HG03460 (cell line): ENCODE results near the gene FRRS1L.
A peak's percentile ranks its signal among the peaks of the same experiment; 100 is the strongest.

Experiments
- ATAC-seq: cut with Tn5 transposase; IDR thresholded peaks from one replicate; pipeline ENCODE4 v1.9.1; 2021; ENCODE audit not compliant: unreplicated experiment

Gene FRRS1L

DNA sequence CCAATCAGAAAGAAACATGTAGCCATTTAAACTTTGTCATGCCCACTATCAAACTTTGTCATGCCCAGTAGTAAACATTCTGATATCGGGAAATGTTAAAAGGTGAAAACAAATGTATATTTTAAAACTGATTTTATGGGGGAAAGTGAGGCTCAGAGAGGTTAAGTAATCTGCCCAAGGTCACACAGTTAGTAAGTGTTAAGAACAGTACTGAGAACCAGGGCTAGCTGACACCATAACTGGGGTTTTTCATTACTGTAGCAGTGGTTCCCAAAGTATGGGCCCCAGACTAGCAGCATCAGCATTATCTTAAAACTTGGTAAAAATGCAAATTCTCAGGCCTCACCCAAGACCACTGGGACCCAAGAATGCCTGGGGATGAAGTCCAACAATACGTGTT, 9.9 kb upstream of the FRRS1L start:
- no peak for ATAC-seq

DNA sequence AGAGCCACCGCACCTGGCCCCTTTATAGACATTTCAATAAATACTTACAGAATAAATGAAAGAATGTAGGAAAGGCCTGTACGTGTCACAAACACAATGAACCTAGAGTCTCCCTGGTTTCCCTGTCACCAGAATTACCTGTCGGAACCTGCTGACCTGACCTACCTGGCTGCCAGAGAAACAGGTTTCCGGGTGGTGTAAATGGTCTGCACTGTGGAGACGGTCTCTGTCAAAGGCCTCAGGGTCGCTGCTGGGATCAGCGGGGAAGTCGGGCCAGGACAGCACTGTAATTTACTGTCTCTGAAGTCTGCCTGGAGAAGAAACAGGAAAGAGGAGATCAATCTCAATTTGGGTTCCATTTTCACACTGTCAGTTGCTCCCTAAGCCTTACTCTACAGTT, 9.3 kb upstream of the FRRS1L start:
- no peak for ATAC-seq

DNA sequence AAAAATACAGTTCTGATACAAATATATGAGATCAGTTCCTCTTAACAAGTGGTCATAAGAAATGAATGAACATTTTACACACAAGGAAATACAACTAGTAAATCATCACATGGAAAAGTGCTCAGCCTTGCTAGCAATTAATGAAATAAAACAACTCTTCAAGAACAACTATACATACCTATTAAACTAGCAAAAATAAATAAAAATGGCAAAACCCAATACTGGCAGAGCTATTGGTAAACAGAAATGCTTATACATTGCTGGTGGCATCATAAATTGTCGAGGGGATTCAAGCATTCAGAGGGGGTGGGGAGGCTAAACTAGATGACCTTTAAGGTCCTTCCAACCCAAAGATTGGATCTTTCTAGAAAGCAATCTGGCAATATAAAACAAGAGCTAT, 5.9 kb upstream of the FRRS1L start:
- ATAC-seq = no peak

DNA sequence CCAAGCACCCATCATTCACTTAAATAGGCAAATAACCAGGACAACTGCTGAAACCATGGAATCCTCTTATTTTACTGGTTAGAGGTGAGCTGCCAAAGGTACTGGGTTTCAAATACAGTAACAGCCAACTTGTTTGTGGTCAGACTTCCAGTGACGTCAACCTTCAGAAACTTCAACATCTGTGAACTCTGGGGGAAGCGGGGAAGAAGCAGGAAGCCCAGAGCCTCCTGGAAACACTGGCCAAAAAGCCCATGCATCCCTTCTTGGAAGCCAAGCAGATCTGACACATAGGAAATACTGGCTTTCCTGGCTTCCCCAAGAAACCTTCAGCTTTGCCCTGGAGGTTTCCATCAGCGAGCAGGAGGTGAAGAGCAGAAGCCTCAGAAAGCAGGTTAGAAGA, 4.9 kb upstream of the FRRS1L start:
- no peak for ATAC-seq

DNA sequence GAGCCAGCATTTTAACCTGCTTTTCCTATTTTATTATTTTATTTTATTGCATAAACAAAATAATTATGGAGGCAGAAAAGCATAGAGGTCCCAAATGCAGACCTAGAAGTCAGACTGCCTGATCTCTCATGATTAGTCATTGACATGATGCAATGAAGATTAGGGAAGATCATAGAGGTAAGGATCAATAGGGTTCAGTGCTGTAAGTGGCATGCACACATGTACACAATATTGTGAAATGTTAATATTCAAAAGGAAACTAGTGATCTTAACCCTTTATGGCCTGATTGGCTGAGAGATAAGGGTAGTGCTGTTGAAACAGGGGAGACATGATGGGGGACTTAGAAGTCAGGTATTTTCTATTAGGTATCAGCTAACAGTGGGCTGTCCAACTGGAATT, 1.1 kb upstream of the FRRS1L start:
- no peak for ATAC-seq

DNA sequence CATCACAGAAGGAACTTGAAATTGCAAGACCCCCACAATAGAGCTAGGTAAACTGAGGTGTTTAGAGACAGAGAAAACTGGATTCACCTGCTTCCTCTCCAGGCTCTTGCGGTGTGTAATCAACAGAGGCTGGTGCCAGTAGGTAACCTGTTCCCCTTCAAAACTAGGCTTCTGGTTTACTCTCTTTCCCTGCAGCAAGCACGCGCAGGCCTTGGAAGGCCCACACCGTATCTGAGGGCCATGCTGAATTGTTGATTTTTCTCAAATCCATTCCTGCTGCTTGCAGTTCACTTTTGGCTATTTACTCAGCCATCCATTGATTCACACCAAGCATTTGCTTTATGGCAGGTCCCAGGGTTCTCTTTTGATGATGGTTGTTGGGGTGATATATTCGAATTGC, 667 bp upstream of the FRRS1L start:
- no peak for ATAC-seq

DNA sequence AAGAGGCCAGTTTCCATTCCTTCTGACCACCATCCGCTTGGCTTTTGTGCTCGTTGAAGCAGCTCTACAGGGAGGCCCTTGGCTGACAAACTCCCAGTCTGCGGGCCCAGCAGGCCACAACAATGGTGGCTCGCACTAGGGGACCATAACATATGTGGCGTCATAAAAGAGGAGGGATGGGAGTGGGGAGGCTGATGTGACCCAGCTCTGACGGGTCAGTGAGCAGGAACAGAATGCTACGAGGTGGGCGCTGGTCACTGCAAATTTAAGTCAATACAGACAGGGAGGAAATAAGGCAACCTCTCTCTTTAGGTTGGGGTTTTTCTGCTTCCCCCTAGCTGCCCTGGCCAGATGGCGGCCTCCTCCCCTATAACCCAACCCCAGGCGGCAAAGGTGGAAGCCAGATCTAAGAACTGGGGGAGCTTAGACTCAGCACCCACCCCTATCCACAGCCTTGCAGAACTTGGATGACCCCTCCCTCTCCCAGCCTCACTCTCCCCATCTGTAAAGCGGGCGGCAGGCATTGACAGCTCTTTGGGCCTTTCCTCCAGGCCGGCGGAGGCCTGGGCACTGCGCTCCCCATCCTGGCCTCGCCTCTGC, 778 bp downstream of the FRRS1L start:
- ATAC-seq = no peak

DNA sequence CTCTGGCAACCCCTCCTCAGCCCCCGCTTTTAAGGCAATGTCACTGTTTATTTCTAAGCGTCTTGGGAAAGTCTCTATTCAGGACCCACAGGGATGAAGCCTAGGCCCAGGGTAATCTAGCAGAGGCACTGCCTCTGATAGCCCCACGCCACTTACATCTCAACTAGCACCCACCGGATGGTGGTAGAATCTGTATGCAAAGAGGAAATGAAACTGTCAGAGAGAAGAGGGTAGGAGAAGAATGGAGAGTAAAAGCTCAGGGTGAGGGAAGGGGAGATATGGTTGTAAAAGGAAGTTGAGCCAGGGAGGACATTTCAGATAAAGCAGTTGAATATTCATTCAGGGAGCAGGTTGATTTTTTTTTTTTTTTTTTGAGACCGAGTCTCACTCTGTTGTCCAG, 3.0 kb downstream of the FRRS1L start:
- ATAC-seq = peak; percentile 84

DNA sequence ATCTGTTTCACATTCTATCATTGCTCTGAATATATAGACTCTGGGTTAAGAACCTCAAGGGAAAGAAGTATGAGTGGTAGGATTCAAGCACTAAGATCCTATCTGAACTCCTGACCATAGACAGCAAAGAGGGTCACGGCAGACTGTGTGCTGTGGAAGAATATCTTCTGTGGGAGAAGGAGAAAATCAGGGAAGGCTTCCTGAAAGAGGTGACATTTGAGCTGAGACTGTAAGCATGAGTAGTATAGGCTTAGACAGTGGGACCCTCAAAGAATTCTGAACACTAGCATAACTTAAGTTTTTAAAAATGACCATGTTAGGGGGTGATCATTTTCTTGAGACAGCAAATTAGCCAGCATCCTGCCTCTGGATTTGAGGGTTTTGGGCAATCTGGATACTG, 3.9 kb downstream of the FRRS1L start:
- no peak for ATAC-seq

DNA sequence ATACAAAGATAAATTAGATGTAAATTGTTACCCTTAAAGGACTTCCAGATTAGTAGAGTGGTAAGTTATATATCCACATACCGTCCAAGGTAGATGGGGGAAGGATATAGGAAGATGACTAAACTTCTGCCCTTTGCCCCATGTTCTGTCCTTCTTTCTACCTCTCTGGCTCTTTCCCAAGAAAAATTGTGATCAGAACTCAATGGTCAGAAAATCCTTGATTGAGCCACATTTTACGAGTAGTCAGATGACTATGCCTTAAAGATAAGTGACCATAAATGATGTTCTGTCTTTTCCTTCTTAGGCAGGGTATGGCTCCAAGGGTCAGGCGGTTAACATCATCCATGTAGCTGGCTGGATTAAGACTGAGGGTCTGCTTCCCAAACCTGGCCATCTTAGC, 4.4 kb downstream of the FRRS1L start:
- no peak for ATAC-seq

DNA sequence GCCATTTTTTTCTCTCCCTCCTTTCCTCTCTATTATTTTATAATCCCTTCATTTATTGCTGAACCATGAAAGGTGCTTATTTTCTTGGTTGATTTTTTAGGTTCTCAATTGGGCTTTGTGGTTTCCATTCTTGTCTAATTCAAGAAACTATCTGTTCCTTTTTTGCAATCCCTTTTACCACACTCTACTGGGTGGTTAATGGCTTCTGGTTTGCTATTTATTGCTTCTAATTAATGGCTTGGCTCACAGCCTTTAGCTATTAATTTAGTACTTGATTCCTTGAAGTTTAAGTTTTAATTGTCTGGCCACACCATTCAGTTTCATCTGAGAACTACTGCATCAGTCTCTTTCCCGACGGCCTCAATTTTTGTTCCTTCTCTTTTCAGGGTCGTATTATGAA, 5.6 kb downstream of the FRRS1L start:
- ATAC-seq = no peak

DNA sequence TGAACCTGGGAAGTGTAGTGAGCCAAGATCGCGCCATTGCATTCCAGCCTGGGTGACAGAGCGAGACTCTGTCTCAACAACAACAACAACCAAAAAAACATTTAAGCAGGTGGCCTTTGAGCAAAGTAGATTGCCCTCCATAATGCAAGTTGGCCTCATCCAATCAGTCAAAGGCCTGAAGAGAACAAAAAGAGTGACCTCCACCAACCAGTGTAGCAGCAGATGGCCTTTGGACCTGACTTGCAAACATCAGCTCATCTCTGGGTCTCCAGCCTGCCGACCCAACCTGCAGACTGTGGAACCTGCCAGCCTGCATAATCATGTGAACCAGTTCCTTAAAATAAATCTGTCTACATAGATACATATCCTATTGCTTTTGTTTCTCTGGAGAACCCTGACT, 7.5 kb downstream of the FRRS1L start:
- ATAC-seq = no peak

DNA sequence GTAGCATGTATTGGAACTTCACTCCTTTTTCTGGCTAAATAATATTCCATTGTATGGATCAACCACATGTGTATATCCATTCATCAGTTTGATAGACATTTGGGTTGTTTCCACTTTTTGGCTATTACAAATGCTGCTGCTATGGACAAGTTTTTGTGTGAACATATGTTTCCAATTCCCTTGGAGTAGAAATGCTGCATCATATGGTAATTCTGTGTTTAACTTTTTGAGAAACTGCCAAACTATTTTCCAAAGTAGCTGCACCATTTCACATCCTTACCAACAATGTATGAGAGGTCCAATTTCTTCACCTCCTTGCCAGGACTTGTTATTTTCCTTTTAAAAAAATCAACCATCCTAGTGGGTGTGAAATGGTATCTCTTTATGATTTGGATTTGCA, 8.4 kb downstream of the FRRS1L start:
- no peak for ATAC-seq

DNA sequence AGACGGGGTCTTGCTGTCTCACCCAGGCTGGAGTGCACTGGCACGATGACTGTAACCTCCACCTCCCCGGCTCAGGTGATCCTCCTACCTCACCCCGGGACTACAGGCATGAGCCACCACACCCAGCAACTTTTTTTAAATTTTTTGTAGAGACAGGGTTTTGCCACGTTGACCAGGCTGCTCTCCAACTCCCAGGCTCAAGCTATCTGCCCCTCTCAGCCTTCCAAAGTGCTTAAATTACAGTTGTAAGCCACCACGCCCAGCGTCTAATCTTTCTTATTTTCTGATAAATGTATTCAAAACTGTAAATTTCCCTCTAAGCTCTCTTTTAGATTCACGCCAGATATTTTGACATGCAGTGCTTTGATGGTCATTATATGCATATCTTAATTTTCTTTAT, 10.3 kb downstream of the FRRS1L start:
- no peak for ATAC-seq

DNA sequence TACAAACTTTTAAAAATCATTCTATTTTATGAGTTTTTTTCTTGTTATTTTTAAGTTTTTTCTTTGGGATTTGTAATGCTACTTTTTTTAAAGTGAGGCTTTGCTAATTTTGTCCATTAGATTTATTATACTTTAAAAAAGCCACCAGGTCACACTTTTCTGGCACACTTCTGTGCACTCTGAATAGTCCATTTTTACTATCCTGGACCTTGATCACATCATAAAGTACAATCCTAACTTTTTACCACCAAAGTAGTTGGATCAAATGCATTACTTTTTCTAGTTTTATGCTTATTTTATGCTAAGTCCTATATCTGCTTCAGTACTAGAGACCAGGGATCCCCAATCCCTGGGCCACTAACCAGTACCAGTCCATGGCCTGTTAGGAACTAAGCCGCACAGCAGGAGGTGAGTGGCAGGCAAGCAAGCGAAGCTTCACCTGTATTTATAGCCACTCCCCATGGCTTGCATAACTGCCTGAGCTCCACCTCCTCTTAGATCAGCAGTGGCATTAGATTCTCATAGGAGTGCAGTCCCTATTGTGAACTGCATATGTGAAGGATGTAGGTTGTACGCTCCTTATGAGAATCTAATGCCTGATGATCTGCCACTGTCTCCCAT, 16.0 kb downstream of the FRRS1L start:
- no peak for ATAC-seq

DNA sequence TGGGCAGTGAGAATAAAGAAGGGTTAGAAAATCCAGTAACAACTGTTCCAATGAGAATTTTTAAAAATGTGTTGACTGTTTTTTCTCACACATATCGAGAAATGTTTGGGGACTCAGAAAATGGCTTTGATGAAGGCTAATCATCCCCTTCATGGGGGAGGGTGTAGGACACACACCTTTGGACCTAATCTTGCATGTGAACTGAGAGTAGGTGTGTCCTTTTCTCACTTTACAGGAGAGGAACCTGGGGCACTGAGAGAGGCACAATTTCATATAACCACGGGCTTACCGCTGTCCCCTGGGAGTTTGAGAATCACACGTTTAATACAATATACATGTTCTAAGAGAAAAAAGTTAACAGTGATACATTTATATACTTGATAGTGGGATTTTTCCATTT, 17.3 kb downstream of the FRRS1L start:
- ATAC-seq = no peak

DNA sequence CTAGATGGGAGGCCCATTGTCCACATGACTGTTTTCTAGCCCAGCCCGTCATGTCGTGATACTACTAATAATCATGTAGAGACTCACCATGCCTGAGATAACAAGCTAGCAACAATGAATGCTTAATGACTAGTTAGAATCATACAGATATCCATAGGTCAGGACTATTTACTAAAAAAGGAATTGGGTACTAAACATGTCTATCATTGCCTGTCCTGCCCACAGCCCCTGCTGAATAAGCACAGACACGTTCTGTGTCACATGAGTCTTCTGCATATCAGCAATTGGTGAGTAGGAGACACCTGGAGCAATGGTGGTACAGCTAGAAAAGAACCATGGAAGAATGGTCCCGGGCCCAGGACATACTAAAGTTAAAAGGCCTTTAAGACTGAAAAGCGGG, 18.0 kb downstream of the FRRS1L start:
- ATAC-seq = no peak

DNA sequence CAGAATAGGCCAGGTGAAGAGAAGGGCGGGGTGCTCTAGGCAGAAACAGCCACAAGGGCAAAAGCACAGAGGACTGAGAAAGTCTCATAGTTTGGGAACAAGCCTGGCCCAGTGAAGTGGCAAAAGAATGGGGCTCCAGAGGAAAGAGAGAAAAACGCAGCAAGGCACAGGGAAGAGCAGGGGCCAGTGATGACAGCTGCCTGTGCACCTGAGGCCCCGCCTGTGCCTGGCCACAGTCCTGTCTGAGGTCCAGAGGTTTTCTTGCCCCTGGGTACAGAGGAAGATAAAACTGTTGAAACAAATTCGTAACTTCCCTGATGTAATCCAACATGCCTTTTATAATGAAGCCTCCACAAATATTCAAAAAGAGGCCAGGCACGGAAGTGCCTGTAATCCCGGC, 22.0 kb downstream of the FRRS1L start:
- ATAC-seq = no peak

DNA sequence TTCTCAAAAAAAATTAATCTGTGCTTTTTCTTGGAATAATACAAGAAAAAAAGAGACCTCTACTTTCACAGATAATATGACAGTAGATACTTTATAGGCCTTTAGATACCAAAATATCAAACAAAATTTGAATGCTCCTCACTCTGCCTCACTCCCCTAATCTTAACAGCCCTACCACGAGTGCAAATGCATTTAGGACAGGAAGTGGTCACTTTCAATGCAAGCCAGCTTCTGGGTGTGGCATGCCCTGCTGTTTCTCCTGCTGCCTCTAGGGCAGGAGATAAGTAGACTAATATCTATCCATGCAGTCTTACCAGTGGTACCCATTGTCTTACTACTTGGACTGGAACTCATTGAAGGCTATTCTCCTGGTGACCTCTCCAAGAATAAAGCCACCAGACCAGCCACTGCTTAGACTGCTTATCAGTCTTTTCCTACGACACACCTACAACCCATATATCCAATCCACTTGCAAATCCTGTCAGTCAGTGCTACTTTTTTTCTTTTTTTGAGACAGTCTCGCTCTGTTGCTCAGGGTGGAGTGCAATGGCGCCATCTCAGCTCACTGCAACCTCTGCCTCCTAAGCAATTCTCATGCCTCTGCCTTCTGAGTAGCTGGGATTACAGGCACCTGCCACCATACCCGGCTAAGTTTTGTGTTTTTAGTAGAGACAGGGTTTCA, 23.0 kb downstream of the FRRS1L start:
- peak; percentile 97 for ATAC-seq

DNA sequence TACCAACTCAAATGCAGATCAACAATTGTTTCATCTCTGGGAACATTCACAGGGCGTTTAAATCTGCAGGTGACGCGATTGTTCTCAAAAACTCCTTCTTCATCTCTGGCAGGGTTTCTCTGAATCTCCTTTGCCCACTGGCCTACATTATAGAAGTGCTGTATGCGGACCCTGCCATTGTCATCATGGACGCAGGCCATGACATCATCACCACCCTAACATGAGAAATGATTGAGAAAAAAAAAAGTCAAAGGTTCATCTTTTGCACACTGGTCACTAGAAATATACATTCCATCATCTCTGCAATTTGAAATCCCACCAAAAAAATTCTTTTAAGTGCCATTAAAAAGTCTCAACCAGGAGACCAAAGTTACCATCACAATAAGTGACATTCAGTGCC, 25.7 kb downstream of the FRRS1L start:
- ATAC-seq = no peak

DNA sequence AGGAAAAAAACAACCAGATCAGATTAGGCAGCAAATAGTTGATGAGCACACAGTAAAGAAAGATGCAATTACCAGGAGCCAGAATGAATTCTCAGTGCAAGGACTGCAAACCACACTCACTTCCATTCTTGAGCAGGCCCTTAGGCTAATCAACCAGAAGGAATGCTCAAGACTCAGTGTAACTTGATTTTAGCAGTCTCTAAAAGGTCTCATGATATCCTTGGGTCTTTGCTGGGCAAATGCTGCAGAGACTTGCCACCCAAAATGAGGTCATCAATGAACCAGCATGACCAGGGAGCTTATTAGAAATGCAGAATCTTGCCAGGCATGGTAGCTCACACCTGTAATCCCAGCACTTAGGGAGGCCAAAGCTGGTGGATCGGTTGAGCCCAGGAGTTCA, 27.2 kb downstream of the FRRS1L start:
- ATAC-seq = no peak

DNA sequence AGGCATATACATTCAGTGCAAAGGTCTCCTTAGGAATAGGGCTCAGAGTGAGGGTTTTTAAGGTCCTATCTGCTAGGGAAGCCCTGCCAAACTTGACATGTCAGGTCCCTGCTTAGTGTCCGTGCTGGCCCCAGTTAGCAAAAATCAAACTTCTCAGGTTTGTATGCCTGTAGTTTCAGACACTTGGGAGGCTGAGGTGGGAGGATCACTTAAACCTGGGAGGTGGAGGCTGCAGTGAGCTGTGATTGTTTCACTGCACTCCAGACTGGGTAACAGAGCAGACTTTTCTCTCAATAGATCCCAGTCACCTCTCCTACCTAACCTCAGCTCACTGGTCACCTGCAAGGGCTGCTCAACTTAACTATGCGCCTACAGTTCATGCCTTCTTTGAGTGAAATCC, 28.6 kb downstream of the FRRS1L start:
- no peak for ATAC-seq

DNA sequence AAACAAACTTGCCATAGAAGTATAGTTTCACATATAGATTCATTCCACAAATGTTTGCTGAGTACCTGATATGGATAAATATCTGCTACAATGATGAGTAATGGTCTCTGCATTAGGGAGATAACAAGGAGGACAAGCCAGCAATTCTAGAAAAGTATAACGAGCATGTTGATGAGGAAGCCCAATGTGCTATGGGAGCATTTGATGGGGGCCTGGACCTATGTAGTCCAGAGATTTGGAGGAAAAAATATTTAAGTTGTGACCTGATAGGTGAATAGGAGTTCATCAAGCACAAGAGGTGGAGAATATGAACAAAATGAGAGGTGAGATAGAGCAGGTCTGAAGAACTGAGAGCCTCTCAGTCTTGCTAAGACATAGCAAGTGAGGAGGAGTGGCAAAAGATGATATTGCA, 32.9 kb downstream of the FRRS1L start:
- no peak for ATAC-seq
